Umbilical cord (tissue), 2 donors: ENCODE measurements around the gene CHKA. TPM values are rescaled to one million over a fixed set of nuclear protein-coding genes. Genes with fewer than 3 reads are reported as not detected.

Source experiments
- DNase-seq: peaks from one replicate; pipeline ENCODE4 v3.0.0-alpha.2; 2015; ENCODE audit warnings: low spot score
- total RNA-seq: library from RNA; depleted of rRNA; stranded (reverse); fragments of >200 nt; gene quantifications from one replicate; pipeline ENCODE4 v1.2.3, GENCODE V29; 2014; ENCODE audit warnings: low replicate concordance; ENCODE audit not compliant: insufficient read depth

The CHKA gene
- total RNA-seq, 1 donor from 2014 or later, result 6.7 TPM

GRCh38 chr11:68047437-68048290 lies 73.5 kb downstream of the CHKA start:
- no peak for DNase-seq

GRCh38 chr11:68044898-68045351 lies 76.3 kb downstream of the CHKA start:
- no peak for DNase-seq

GRCh38 chr11:68044145-68044813 lies 76.9 kb downstream of the CHKA start:
- no peak for DNase-seq

- DNase-seq, result peak; percentile 97
Measured at GRCh38 chr11:68043349-68044144, 77.6 kb downstream of the CHKA start.

GRCh38 chr11:68043029-68043348 lies 78.2 kb downstream of the CHKA start:
- DNase-seq, result no peak

GRCh38 chr11:68042219-68043028 lies 78.8 kb downstream of the CHKA start:
- no peak for DNase-seq

- no peak for DNase-seq
Measured at GRCh38 chr11:68041617-68042218, 79.5 kb downstream of the CHKA start.

- no peak for DNase-seq
Measured at GRCh38 chr11:68040957-68041591, 80.1 kb downstream of the CHKA start.

- peak; percentile 92 for DNase-seq
Measured at GRCh38 chr11:68040101-68040956, 80.9 kb downstream of the CHKA start.

GRCh38 chr11:68039526-68040086 lies 81.6 kb downstream of the CHKA start:
- no peak for DNase-seq

GRCh38 chr11:68038718-68039525 lies 82.3 kb downstream of the CHKA start, which contains the start of gene TCIRG1:
TSS of gene TCIRG1 (plus strand) at chr11:68039025. CDS start at chr11:68041272, 2,247 bp downstream.
- peak; percentile 94 for DNase-seq

- DNase-seq, result no peak
Measured at GRCh38 chr11:68038226-68038717, 82.9 kb downstream of the CHKA start.

- no peak for DNase-seq
Measured at GRCh38 chr11:68037411-68038225, 83.6 kb downstream of the CHKA start.

GRCh38 chr11:68036717-68037239 lies 84.4 kb downstream of the CHKA start:
- no peak for DNase-seq

GRCh38 chr11:68036141-68036716 lies 85.0 kb downstream of the CHKA start:
- no peak for DNase-seq

GRCh38 chr11:68035266-68035876 lies 85.8 kb downstream of the CHKA start:
- DNase-seq, result no peak
